ENCODE results near the gene GGNBP2.

Gene GGNBP2

DNA sequence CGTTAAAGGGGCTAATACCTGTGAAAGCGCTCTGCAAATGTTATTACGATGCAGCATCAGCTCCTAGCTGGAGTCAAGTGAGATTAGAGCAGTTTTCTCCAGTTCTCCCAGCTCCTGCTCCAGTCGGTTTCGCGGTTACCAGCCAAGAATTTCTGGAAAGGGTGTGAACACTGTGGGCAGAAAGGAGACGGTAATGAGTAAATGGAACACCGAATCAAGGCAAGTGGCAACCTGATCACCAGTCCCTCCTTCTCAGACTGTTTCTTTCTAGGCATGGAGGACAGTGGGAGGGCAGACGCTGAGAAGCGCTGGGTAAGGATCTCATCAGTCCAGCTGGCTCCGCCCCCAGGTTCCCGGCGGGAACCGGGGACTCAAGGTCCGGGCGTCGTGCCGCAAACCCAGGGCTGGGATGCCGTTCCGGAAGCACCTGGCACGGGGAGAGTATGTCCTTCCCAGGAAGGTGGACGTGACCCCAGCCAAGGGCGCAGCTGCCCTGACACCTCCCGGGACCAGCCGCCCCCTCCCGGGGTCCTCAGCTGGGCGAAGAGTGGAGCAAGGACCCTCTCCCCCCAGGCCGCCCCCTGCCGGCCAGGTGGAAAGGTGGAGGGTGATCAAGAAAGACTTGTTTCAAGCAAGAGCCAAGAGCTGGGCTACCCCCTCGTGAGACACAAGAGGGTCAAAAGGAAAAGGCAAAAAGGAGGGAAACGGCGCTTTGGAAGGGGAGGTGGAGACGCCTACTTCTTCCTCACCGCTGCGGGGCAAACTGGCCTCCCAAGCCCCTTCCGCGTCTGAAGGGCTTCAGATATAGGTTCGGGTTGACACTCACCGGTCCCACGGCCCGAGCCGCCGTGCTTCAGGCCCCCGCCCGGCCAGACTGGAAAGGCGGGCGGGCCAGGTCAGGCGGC lies 10.5 kb upstream of the GGNBP2 start:
- Mint-ChIP-seq H3K27me3 (ENCODE audit: low read depth) (no peaks in the 10 kb centered on the region), H3K4me1 (peaks cover 10% of the 10 kb centered on the region), H3K9me3 (no peaks in the 10 kb centered on the region), H3K4me3 (peak overlapping the region; percentile 98 to 99 (median 99)), H3K36me3 (ENCODE audit: low read depth) (peaks cover 23% of the 10 kb centered on the region), H3K27ac (peak overlapping the region; percentile 97 to 99 (median 98))
- peak; percentile 48 to 79 (median 54) for TF ChIP-seq CTCF (IDR thresholded peaks at IDR 0.05; ENCODE audit: unreplicated experiment in 3 of 3)

DNA sequence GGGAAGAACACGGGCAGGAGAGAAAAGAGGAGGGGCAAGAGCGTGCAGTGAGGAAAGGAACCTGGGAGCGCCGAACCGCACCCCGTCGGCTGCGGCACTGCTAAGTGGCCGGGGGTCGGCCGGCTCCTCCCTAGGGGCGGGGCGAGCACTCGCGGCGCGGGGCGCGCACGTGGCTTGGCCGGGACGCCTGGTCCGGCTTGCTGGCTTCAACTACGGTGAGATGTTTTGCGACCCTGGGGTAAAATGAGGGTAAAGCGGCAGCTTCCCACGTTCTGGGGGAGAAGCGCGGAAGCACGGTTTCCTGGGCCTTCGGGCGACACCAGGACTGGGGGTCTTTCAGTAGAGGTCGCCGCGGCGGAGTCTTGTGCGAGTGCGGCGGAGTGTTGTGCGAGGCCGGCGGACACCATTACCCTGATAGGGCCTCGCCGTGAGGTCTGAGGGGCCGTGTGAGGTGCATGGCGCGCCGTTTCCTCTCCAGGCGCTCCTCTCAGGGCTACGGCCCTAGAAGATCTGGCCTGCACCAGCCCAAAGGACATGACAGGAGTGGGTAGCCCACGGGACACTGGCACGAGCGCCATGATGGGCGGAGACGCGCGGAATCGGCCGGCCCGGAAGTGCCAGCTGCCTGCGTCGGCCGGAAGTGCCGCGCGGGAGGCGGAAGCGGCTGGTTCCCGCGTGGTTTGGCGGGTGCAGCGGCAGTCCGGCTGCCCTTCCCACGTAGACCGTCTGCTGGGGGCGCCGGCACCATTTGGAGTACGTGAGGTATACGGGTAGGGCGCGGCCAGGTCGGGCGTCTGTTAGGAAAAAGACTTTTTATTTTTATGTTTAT lies 9.7 kb upstream of the GGNBP2 start, which contains the start of the genes MYO19 and PIGW:
MYO19 (minus strand) TSS at position 29 of the 829 bp plus-strand sequence. CDS start 2,330 bp downstream, outside the sequence.
PIGW (plus strand) TSS at position 148 of the 829 bp plus-strand sequence. CDS start 2,115 bp downstream, outside the sequence.
- H3K27ac Mint-ChIP-seq, result peak within 1 kb of the TSS; percentile 97 to 99 (median 98)
- peaks cover 23% of the 10 kb centered on the region for H3K36me3 Mint-ChIP-seq (ENCODE audit: low read depth)
- peak within 1 kb of the TSS; percentile 98 to 99 (median 99) for H3K4me3 Mint-ChIP-seq
- peaks cover 4% of the 10 kb centered on the region for H3K4me1 Mint-ChIP-seq
- H3K9me3 Mint-ChIP-seq, result no peaks in the 10 kb centered on the region
- H3K27me3 Mint-ChIP-seq (ENCODE audit: low read depth), result no peaks in the 10 kb centered on the region
- no peak for TF ChIP-seq CTCF (IDR thresholded peaks at IDR 0.05; ENCODE audit: unreplicated experiment in 3 of 3)

DNA sequence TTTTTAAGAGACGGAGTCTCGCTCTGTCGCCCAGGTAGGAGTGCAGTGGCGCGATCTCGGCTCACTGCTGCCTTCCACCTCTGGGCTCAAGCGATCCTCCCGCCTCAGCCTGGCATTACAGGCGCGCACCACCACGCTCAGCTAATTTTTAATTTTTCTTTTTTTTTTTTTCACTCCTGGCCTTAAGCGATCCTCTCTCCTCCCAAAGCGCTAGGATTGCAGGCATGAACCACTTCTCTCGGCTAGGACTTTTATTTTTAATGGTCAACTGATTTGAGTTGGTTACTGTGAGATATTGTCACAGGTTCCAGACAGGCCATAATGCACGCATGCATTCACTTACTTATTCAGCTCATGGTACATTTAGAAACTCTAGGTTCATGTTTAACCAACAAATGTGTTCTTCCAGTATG lies 9.0 kb upstream of the GGNBP2 start:
- peak overlapping the region; percentile 97 to 99 (median 98) for H3K27ac Mint-ChIP-seq
- peaks cover 4% of the 10 kb centered on the region for H3K4me1 Mint-ChIP-seq
- H3K9me3 Mint-ChIP-seq, result no peaks in the 10 kb centered on the region
- peak overlapping the region; percentile 98 to 99 (median 99) for H3K4me3 Mint-ChIP-seq
- H3K36me3 Mint-ChIP-seq (ENCODE audit: low read depth), result peaks cover 23% of the 10 kb centered on the region
- H3K27me3 Mint-ChIP-seq (ENCODE audit: low read depth), result no peaks in the 10 kb centered on the region
- TF ChIP-seq CTCF (IDR thresholded peaks at IDR 0.05; ENCODE audit: unreplicated experiment in 3 of 3), result peak in 1 of 3 experiments; percentile 12

- Mint-ChIP-seq H3K27me3 (ENCODE audit: low read depth) (no peaks in the 10 kb centered on the region), H3K4me1 (peaks cover 8% of the 10 kb centered on the region), H3K9me3 (no peaks in the 10 kb centered on the region), H3K27ac (no peak overlapping the region), H3K36me3 (ENCODE audit: low read depth) (peaks cover 12% of the 10 kb centered on the region), H3K4me3 (peak overlapping the region in 1 of 3 experiments; percentile 44)
- TF ChIP-seq CTCF (IDR thresholded peaks at IDR 0.05; ENCODE audit: unreplicated experiment in 3 of 3), result no peak
These were observed 4.0 kb upstream of the GGNBP2 start for GRCh38 chr17:36540696-36541095.

GRCh38 chr17:36542755-36543154 lies 2.0 kb upstream of the GGNBP2 start:
- Mint-ChIP-seq H3K4me1 (peaks cover 23% of the 10 kb centered on the region), H3K4me3 (peak overlapping the region; percentile 45 to 100 (median 52)), H3K36me3 (ENCODE audit: low read depth) (peaks cover 11% of the 10 kb centered on the region), H3K27me3 (ENCODE audit: low read depth) (no peaks in the 10 kb centered on the region), H3K27ac (peak overlapping the region in 1 of 3 experiments; percentile 41), H3K9me3 (no peaks in the 10 kb centered on the region)
- TF ChIP-seq CTCF (IDR thresholded peaks at IDR 0.05; ENCODE audit: unreplicated experiment in 3 of 3), result no peak

Data from nephron (organoid).